ENCODE data around the gene SGMS2. TPM values are rescaled to one million over a fixed set of nuclear protein-coding genes. Genes with fewer than 3 reads are reported as not detected.

SGMS2 gene
- total RNA-seq, 2 experiments from 2014 or later = 0.07 TPM; not detected in 1

- Mint-ChIP-seq H3K27me3 (ENCODE audit: low read depth) (peaks cover 7% of the 10 kb centered on the region), H3K27ac (no peak overlapping the region), H3K9me3 (no peaks in the 10 kb centered on the region), H3K36me3 (ENCODE audit: low read depth) (no peaks in the 10 kb centered on the region), H3K4me1 (ENCODE audit: low read depth) (no peaks in the 10 kb centered on the region), H3K4me3 (no peak overlapping the region)
- DNase-seq = no peak
- CTCF ChIA-PET = no interaction called here
- intact Hi-C loops (cut with micrococcal nuclease) = no loop called here
Observed at GRCh38 chr4:107834241-107834794, 9.6 kb downstream of the SGMS2 start.

- CTCF ChIA-PET = no interaction called here
- Mint-ChIP-seq H3K4me1 (ENCODE audit: low read depth) (no peaks in the 10 kb centered on the region), H3K27ac (no peak overlapping the region), H3K9me3 (no peaks in the 10 kb centered on the region), H3K27me3 (ENCODE audit: low read depth) (peaks cover 4% of the 10 kb centered on the region), H3K36me3 (ENCODE audit: low read depth) (no peaks in the 10 kb centered on the region), H3K4me3 (no peak overlapping the region)
- no peak for DNase-seq
- intact Hi-C loops (cut with micrococcal nuclease) = no loop called here
Observed at GRCh38 chr4:107835406-107835805, 10.7 kb downstream of the SGMS2 start.

GRCh38 chr4:107837317-107837716, 12.6 kb downstream of the SGMS2 start:
- Mint-ChIP-seq H3K27ac (no peak overlapping the region), H3K27me3 (ENCODE audit: low read depth) (peaks cover 4% of the 10 kb centered on the region), H3K9me3 (no peaks in the 10 kb centered on the region), H3K4me1 (ENCODE audit: low read depth) (no peaks in the 10 kb centered on the region), H3K36me3 (ENCODE audit: low read depth) (no peaks in the 10 kb centered on the region), H3K4me3 (no peak overlapping the region)
- CTCF ChIA-PET = no interaction called here
- no peak for DNase-seq
- intact Hi-C loops (cut with micrococcal nuclease) = no loop called here

GRCh38 chr4:107837776-107838618, 13.3 kb downstream of the SGMS2 start:
- Mint-ChIP-seq H3K4me1 (ENCODE audit: low read depth) (no peaks in the 10 kb centered on the region), H3K9me3 (no peaks in the 10 kb centered on the region), H3K4me3 (no peak overlapping the region), H3K27me3 (ENCODE audit: low read depth) (peaks cover 7% of the 10 kb centered on the region), H3K36me3 (ENCODE audit: low read depth) (no peaks in the 10 kb centered on the region), H3K27ac (no peak overlapping the region)
- no peak for DNase-seq
- CTCF ChIA-PET = no interaction called here
- intact Hi-C loops (cut with micrococcal nuclease) = no loop called here

GRCh38 chr4:107838861-107839565, 14.3 kb downstream of the SGMS2 start:
- intact Hi-C loops (cut with micrococcal nuclease) = no loop called here
- H3K4me3 Mint-ChIP-seq = no peak overlapping the region
- no peaks in the 10 kb centered on the region for H3K4me1 Mint-ChIP-seq (ENCODE audit: low read depth)
- no peak overlapping the region for H3K27ac Mint-ChIP-seq
- no peak for DNase-seq
- CTCF ChIA-PET = no interaction called here
- peaks cover 7% of the 10 kb centered on the region for H3K27me3 Mint-ChIP-seq (ENCODE audit: low read depth)
- no peaks in the 10 kb centered on the region for H3K36me3 Mint-ChIP-seq (ENCODE audit: low read depth)
- no peaks in the 10 kb centered on the region for H3K9me3 Mint-ChIP-seq

- no peak for DNase-seq
- intact Hi-C loops (cut with micrococcal nuclease) = no loop called here
- H3K36me3 Mint-ChIP-seq (ENCODE audit: low read depth) = no peaks in the 10 kb centered on the region
- peaks cover 7% of the 10 kb centered on the region for H3K27me3 Mint-ChIP-seq (ENCODE audit: low read depth)
- no peak overlapping the region for H3K27ac Mint-ChIP-seq
- no peaks in the 10 kb centered on the region for H3K9me3 Mint-ChIP-seq
- no peak overlapping the region for H3K4me3 Mint-ChIP-seq
- no peaks in the 10 kb centered on the region for H3K4me1 Mint-ChIP-seq (ENCODE audit: low read depth)
- CTCF ChIA-PET = no interaction called here
Observed at GRCh38 chr4:107843391-107843790, 18.7 kb downstream of the SGMS2 start.

- no peak for DNase-seq
- Mint-ChIP-seq H3K9me3 (no peaks in the 10 kb centered on the region), H3K4me1 (ENCODE audit: low read depth) (no peaks in the 10 kb centered on the region), H3K4me3 (no peak overlapping the region), H3K27me3 (ENCODE audit: low read depth) (peaks cover 10% of the 10 kb centered on the region), H3K27ac (no peak overlapping the region), H3K36me3 (ENCODE audit: low read depth) (no peaks in the 10 kb centered on the region)
- intact Hi-C loops (cut with micrococcal nuclease) = no loop called here
- CTCF ChIA-PET = interaction anchor here (0.7 to 1.0 kb wide), 2 partner anchors 28 to 87 kb away, joined by 3 to 4 read pairs; no protein-coding TSS in a partner anchor
Observed at GRCh38 chr4:107845681-107846080, 20.9 kb downstream of the SGMS2 start.

GRCh38 chr4:107850438-107850837, 25.7 kb downstream of the SGMS2 start:
- CTCF ChIA-PET = no interaction called here
- intact Hi-C loops (cut with micrococcal nuclease) = no loop called here
- H3K27ac Mint-ChIP-seq = no peak overlapping the region
- no peak for DNase-seq
- H3K9me3 Mint-ChIP-seq = no peaks in the 10 kb centered on the region
- H3K36me3 Mint-ChIP-seq (ENCODE audit: low read depth) = no peaks in the 10 kb centered on the region
- H3K27me3 Mint-ChIP-seq (ENCODE audit: low read depth) = peaks cover 14% of the 10 kb centered on the region
- no peak overlapping the region for H3K4me3 Mint-ChIP-seq
- H3K4me1 Mint-ChIP-seq (ENCODE audit: low read depth) = no peaks in the 10 kb centered on the region

- CTCF ChIA-PET = interaction anchor here (1.2 kb wide), 1 partner anchor 11 kb away, joined by 3 read pairs; no protein-coding TSS in a partner anchor
- intact Hi-C loops (cut with micrococcal nuclease) = no loop called here
- Mint-ChIP-seq H3K36me3 (ENCODE audit: low read depth) (no peaks in the 10 kb centered on the region), H3K27me3 (ENCODE audit: low read depth) (peaks cover 32% of the 10 kb centered on the region), H3K4me1 (ENCODE audit: low read depth) (no peaks in the 10 kb centered on the region), H3K27ac (no peak overlapping the region), H3K4me3 (no peak overlapping the region), H3K9me3 (no peaks in the 10 kb centered on the region)
- DNase-seq = no peak
Observed at GRCh38 chr4:107853444-107854355, 29.0 kb downstream of the SGMS2 start.

GRCh38 chr4:107854356-107855022, 29.8 kb downstream of the SGMS2 start:
- CTCF ChIA-PET = interaction anchor here (1.2 kb wide), 1 partner anchor 10 kb away, joined by 3 read pairs; no protein-coding TSS in a partner anchor
- Mint-ChIP-seq H3K9me3 (no peaks in the 10 kb centered on the region), H3K36me3 (ENCODE audit: low read depth) (no peaks in the 10 kb centered on the region), H3K4me1 (ENCODE audit: low read depth) (no peaks in the 10 kb centered on the region), H3K4me3 (no peak overlapping the region), H3K27ac (no peak overlapping the region), H3K27me3 (ENCODE audit: low read depth) (peaks cover 34% of the 10 kb centered on the region)
- DNase-seq = no peak
- intact Hi-C loops (cut with micrococcal nuclease) = no loop called here

GRCh38 chr4:107855723-107856122, 31.0 kb downstream of the SGMS2 start:
- intact Hi-C loops (cut with micrococcal nuclease) = no loop called here
- peaks cover 32% of the 10 kb centered on the region for H3K27me3 Mint-ChIP-seq (ENCODE audit: low read depth)
- no peak overlapping the region for H3K27ac Mint-ChIP-seq
- DNase-seq = no peak
- no peaks in the 10 kb centered on the region for H3K4me1 Mint-ChIP-seq (ENCODE audit: low read depth)
- H3K9me3 Mint-ChIP-seq = no peaks in the 10 kb centered on the region
- CTCF ChIA-PET = no interaction called here
- no peaks in the 10 kb centered on the region for H3K36me3 Mint-ChIP-seq (ENCODE audit: low read depth)
- H3K4me3 Mint-ChIP-seq = no peak overlapping the region
